Suprapubic skin (tissue), 3 donors: ENCODE measurements around the gene TFPI2.

Source experiments
- CTCF ChIP-seq, 2 donors: fragments of 200-600 bp in 1 of 2; fragments of 450-650 bp in 1 of 2; sonication (generic) in 1 of 2; IDR thresholded peaks; one replicate each; pipeline ENCODE4 v1.5.1; 2016 to 2019; ENCODE audit warnings: antibody characterized with exemption in 2 of 2, mild to moderate bottlenecking in 1 of 2, moderate library complexity in 1 of 2
- EP300 ChIP-seq: sonication (generic); formaldehyde crosslinking; IDR thresholded peaks from one replicate; pipeline ENCODE4 v1.6.1; 2017; ENCODE audit warnings: antibody characterized with exemption
- POLR2A ChIP-seq, 2 donors: fragments of 450-650 bp; IDR thresholded peaks; one replicate each; pipeline ENCODE4 v1.6.1; 2017; ENCODE audit warnings: antibody characterized with exemption in 2 of 2, mild to moderate bottlenecking in 2 of 2, moderate library complexity in 2 of 2

DNA sequence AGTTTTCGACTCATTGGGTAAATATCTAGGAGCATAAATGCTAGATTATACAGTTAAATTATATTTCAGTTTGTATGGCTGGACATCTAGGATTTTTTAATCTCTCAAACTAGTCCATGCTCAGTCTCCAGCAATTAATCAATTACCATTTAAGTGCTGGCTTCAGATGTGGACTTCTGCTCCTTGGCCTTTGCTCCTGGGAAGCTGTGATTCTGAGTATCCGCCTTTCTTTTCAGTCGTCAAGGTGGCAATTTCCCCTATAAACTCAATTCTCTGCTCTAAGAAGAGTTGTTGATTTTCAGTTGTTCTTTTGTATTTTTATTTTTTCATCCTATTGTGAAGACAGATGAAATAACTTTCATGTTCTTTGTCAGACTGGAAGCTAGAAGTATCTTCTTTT, 23.7 kb downstream of the TFPI2 start:
- TF ChIP-seq EP300 (no peak), CTCF (IDR thresholded peaks at IDR 0.05) (no peak), POLR2A (IDR thresholded peaks at IDR 0.05) (no peak)
